NCI-H1105 treated with DMSO at 0.1 percent for 48 hours (cell line): ENCODE data around the gene TAF11L2.
"Not testable (repeated sequence)": the region's sequence is repeated elsewhere in the genome, so short reads cannot be mapped to it uniquely, and the experiment has no call there.

Source experiments
- DNase-seq: peaks from one replicate; lab custom pipeline; 2025; lab: John Stamatoyannopoulos, UW

The TAF11L2 gene

DNA sequence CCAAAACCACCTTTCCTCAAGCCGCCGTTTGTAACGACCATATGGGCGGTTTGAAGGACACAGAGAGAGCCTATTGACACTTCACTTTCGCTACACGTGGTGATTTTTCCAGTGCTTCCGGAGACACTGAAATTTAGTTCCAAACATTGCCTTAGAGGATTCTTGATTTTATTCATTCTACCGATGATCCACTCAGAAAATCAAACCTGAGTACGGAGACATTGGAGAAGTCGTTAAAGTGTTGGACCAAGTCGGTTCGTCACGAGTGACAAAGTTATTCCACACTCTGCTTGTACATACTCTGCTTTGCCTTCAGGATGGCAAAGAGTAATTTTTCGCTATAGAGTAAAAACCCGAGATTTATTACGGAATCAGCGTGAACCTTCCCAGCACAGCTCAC is 28.5 kb downstream of the TAF11L2 start:
- not testable (repeated sequence) for DNase-seq

DNA sequence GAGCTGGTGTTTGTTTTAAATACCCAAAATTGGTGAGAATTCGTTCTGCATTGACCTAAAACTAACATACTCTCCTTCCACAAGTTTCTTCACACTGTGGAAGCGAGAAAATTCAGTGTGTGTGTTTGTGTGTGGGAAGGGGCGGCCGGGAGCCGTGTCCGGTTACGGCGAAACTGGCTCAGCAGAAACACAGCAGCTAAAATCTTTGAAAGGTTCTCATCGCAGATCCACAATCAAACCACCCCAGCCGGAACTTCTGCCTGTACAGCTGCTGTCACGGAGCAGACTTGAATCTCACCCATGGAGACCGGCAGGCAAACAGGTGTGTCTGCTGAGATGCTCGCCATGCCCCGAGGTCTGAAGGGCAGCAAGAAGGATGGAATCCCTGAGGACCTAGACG is 30.3 kb downstream of the TAF11L2 start, which contains the start of gene TAF11L6:
TSS of gene TAF11L6 (plus strand) at position 301 of the 400 bp plus-strand sequence.
- not testable (repeated sequence) for DNase-seq
